Measurements from ENCODE around the gene MUC6. TPM values are rescaled to one million over a fixed set of nuclear protein-coding genes. Genes with fewer than 3 reads are reported as not detected.

The MUC6 gene
- polyA plus RNA-seq, 1 donor: 0.15 TPM

GRCh38 chr11:1077417-1078119 is 41.0 kb upstream of the MUC6 start:
- H3K4me3 ChIP-seq (ENCODE audit: low read length): peak overlapping the region; percentile 33
- peaks cover 17% of the 10 kb centered on the region for H3K9me3 ChIP-seq (ENCODE audit: control insufficient read depth, low read depth, low read length)
- H3K36me3 ChIP-seq (ENCODE audit: control insufficient read depth, insufficient read depth, low read length): no peaks in the 10 kb centered on the region
- H3K27me3 ChIP-seq (ENCODE audit: control insufficient read depth, insufficient read depth, low read length): no peaks in the 10 kb centered on the region
- no CpG with 5 or more reads among the region's 33 CpGs for WGBS (ENCODE audit: insufficient coverage, low lambda C conversion rate)
- H3K27ac ChIP-seq (ENCODE audit: low read length): no peak overlapping the region
- peaks cover 20% of the 10 kb centered on the region for H3K4me1 ChIP-seq (ENCODE audit: control insufficient read depth, insufficient read depth, low read length)
- no peak for DNase-seq

GRCh38 chr11:1077033-1077416 is 40.5 kb upstream of the MUC6 start:
- peaks cover 22% of the 10 kb centered on the region for H3K4me1 ChIP-seq (ENCODE audit: control insufficient read depth, insufficient read depth, low read length)
- no peak overlapping the region for H3K27ac ChIP-seq (ENCODE audit: low read length)
- no peaks in the 10 kb centered on the region for H3K36me3 ChIP-seq (ENCODE audit: control insufficient read depth, insufficient read depth, low read length)
- peaks cover 17% of the 10 kb centered on the region for H3K9me3 ChIP-seq (ENCODE audit: control insufficient read depth, low read depth, low read length)
- DNase-seq: no peak
- no peaks in the 10 kb centered on the region for H3K27me3 ChIP-seq (ENCODE audit: control insufficient read depth, insufficient read depth, low read length)
- peak overlapping the region; percentile 24 for H3K4me3 ChIP-seq (ENCODE audit: low read length)
- whole genome bisulfite sequencing (ENCODE audit: insufficient coverage, low lambda C conversion rate): no CpG with 5 or more reads among the region's 11 CpGs

- no peak for DNase-seq
- H3K9me3 ChIP-seq (ENCODE audit: control insufficient read depth, low read depth, low read length): peaks cover 17% of the 10 kb centered on the region
- peaks cover 22% of the 10 kb centered on the region for H3K4me1 ChIP-seq (ENCODE audit: control insufficient read depth, insufficient read depth, low read length)
- no peaks in the 10 kb centered on the region for H3K27me3 ChIP-seq (ENCODE audit: control insufficient read depth, insufficient read depth, low read length)
- H3K36me3 ChIP-seq (ENCODE audit: control insufficient read depth, insufficient read depth, low read length): no peaks in the 10 kb centered on the region
- peak overlapping the region; percentile 19 for H3K4me3 ChIP-seq (ENCODE audit: low read length)
- no CpG with 5 or more reads among the region's 18 CpGs for WGBS (ENCODE audit: insufficient coverage, low lambda C conversion rate)
- H3K27ac ChIP-seq (ENCODE audit: low read length): peak overlapping the region; percentile 10
Measured at GRCh38 chr11:1076061-1076665, 39.6 kb upstream of the MUC6 start.

GRCh38 chr11:1075341-1075911 is 38.9 kb upstream of the MUC6 start:
- DNase-seq: no peak
- WGBS (ENCODE audit: insufficient coverage, low lambda C conversion rate): no CpG with 5 or more reads among the region's 28 CpGs
- peaks cover 22% of the 10 kb centered on the region for H3K4me1 ChIP-seq (ENCODE audit: control insufficient read depth, insufficient read depth, low read length)
- H3K27ac ChIP-seq (ENCODE audit: low read length): peak overlapping the region; percentile 48
- H3K36me3 ChIP-seq (ENCODE audit: control insufficient read depth, insufficient read depth, low read length): no peaks in the 10 kb centered on the region
- peak overlapping the region; percentile 19 for H3K4me3 ChIP-seq (ENCODE audit: low read length)
- peaks cover 17% of the 10 kb centered on the region for H3K9me3 ChIP-seq (ENCODE audit: control insufficient read depth, low read depth, low read length)
- no peaks in the 10 kb centered on the region for H3K27me3 ChIP-seq (ENCODE audit: control insufficient read depth, insufficient read depth, low read length)

GRCh38 chr11:1074244-1075221 is 38.0 kb upstream of the MUC6 start, which contains the start of gene MUC2:
MUC2 (plus strand) TSS chr11:1074874.
- peak within 1 kb of the TSS; percentile 19 for H3K4me3 ChIP-seq (ENCODE audit: low read length)
- H3K9me3 ChIP-seq (ENCODE audit: control insufficient read depth, low read depth, low read length): peaks cover 17% of the 10 kb centered on the region
- H3K27me3 ChIP-seq (ENCODE audit: control insufficient read depth, insufficient read depth, low read length): no peaks in the 10 kb centered on the region
- no peaks in the 10 kb centered on the region for H3K36me3 ChIP-seq (ENCODE audit: control insufficient read depth, insufficient read depth, low read length)
- H3K27ac ChIP-seq (ENCODE audit: low read length): peak within 1 kb of the TSS; percentile 48
- DNase-seq: peak in 1 of 2 donors; percentile 57
- H3K4me1 ChIP-seq (ENCODE audit: control insufficient read depth, insufficient read depth, low read length): peaks cover 22% of the 10 kb centered on the region
- WGBS (ENCODE audit: insufficient coverage, low lambda C conversion rate): no CpG with 5 or more reads among the region's 32 CpGs

- Histone ChIP-seq H3K4me1 (ENCODE audit: control insufficient read depth, insufficient read depth, low read length) (peaks cover 22% of the 10 kb centered on the region), H3K36me3 (ENCODE audit: control insufficient read depth, insufficient read depth, low read length) (no peaks in the 10 kb centered on the region), H3K4me3 (ENCODE audit: low read length) (no peak overlapping the region), H3K27me3 (ENCODE audit: control insufficient read depth, insufficient read depth, low read length) (no peaks in the 10 kb centered on the region), H3K9me3 (ENCODE audit: control insufficient read depth, low read depth, low read length) (peaks cover 17% of the 10 kb centered on the region), H3K27ac (ENCODE audit: low read length) (no peak overlapping the region)
- DNase-seq: no peak
- no CpG with 5 or more reads among the region's 11 CpGs for WGBS (ENCODE audit: insufficient coverage, low lambda C conversion rate)
Measured at GRCh38 chr11:1073851-1074243, 37.3 kb upstream of the MUC6 start.

- Histone ChIP-seq H3K4me3 (ENCODE audit: low read length) (no peak overlapping the region), H3K27me3 (ENCODE audit: control insufficient read depth, insufficient read depth, low read length) (no peaks in the 10 kb centered on the region), H3K4me1 (ENCODE audit: control insufficient read depth, insufficient read depth, low read length) (peaks cover 22% of the 10 kb centered on the region), H3K27ac (ENCODE audit: low read length) (no peak overlapping the region), H3K9me3 (ENCODE audit: control insufficient read depth, low read depth, low read length) (peaks cover 15% of the 10 kb centered on the region), H3K36me3 (ENCODE audit: control insufficient read depth, insufficient read depth, low read length) (no peaks in the 10 kb centered on the region)
- peak; percentile 72 to 84 for DNase-seq
- no CpG with 5 or more reads among the region's 13 CpGs for WGBS (ENCODE audit: insufficient coverage, low lambda C conversion rate)
Measured at GRCh38 chr11:1073261-1073724, 36.8 kb upstream of the MUC6 start.

- no peaks in the 10 kb centered on the region for H3K36me3 ChIP-seq (ENCODE audit: control insufficient read depth, insufficient read depth, low read length)
- no peaks in the 10 kb centered on the region for H3K27me3 ChIP-seq (ENCODE audit: control insufficient read depth, insufficient read depth, low read length)
- H3K4me1 ChIP-seq (ENCODE audit: control insufficient read depth, insufficient read depth, low read length): peaks cover 22% of the 10 kb centered on the region
- peaks cover 11% of the 10 kb centered on the region for H3K9me3 ChIP-seq (ENCODE audit: control insufficient read depth, low read depth, low read length)
- DNase-seq: no peak
- no CpG with 5 or more reads among the region's 9 CpGs for WGBS (ENCODE audit: insufficient coverage, low lambda C conversion rate)
- no peak overlapping the region for H3K27ac ChIP-seq (ENCODE audit: low read length)
- no peak overlapping the region for H3K4me3 ChIP-seq (ENCODE audit: low read length)
Measured at GRCh38 chr11:1072821-1073231, 36.3 kb upstream of the MUC6 start.

- no peak overlapping the region for H3K27ac ChIP-seq (ENCODE audit: low read length)
- H3K4me1 ChIP-seq (ENCODE audit: control insufficient read depth, insufficient read depth, low read length): peaks cover 22% of the 10 kb centered on the region
- WGBS (ENCODE audit: insufficient coverage, low lambda C conversion rate): no CpG with 5 or more reads among the region's 18 CpGs
- H3K36me3 ChIP-seq (ENCODE audit: control insufficient read depth, insufficient read depth, low read length): no peaks in the 10 kb centered on the region
- DNase-seq: peak; percentile 49 to 53
- no peak overlapping the region for H3K4me3 ChIP-seq (ENCODE audit: low read length)
- no peaks in the 10 kb centered on the region for H3K27me3 ChIP-seq (ENCODE audit: control insufficient read depth, insufficient read depth, low read length)
- peaks cover 6% of the 10 kb centered on the region for H3K9me3 ChIP-seq (ENCODE audit: control insufficient read depth, low read depth, low read length)
Measured at GRCh38 chr11:1072116-1072820, 35.8 kb upstream of the MUC6 start.

All from large intestine (tissue), 3 donors.